ENCODE results near the gene RNF135. TPM values are rescaled to one million over a fixed set of nuclear protein-coding genes. Genes with fewer than 3 reads are reported as not detected.
"Not testable (repeated sequence)": the region's sequence is repeated elsewhere in the genome, so short reads cannot be mapped to it uniquely, and the experiment has no call there.

RNF135 gene
- polyA plus RNA-seq, 1 donor (not counting 4 experiments of a cell fraction or from before 2014, with no cell fraction given): 13.6 TPM

DNA sequence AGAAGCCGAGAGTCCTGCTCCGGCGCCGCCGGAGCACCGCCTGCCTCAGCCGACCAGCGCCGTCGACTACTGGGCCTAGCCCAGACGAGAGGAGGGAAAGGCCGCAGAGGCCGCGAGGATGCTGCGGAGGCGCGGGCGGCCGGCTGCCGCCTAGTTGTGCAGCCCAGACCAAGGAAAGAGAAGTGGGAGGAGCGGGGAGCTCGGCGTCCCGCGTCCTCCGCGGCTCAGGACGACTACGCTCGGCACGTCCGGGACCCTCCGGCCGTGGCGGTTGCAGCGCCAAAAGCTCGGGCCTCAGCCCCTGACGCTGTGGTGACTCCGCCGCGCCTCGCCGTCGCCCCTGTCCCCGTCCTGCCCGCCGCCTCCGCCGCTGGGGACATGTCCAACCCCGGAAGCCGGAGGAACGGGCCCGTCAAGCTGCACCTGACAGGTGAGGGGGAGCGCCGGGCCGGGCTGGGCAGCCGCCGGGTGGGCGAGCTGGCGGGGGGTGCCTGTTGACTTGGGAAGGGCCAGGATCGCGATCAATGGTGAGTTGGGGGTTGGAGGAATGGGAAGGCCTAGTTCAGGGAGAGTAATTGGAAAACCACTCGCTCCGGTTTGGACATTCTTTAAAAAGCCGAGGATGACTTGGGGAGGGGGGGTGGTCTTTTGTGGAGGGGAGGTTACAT lies 37.7 kb downstream of the RNF135 start:
- H3K4me2 ChIP-seq (ENCODE audit: control insufficient read depth, extremely low read depth, insufficient read depth, low read depth, low read length): peak overlapping the region; percentile 66
- no peaks in the 10 kb centered on the region for H3K9me3 ChIP-seq (ENCODE audit: control insufficient read depth, low read depth, low read length)
- no peaks in the 10 kb centered on the region for H3K79me2 ChIP-seq (ENCODE audit: control insufficient read depth, insufficient read depth, low read length)
- H3K27ac ChIP-seq (ENCODE audit: control insufficient read depth, insufficient read depth, low read length): no peak overlapping the region
- no peaks in the 10 kb centered on the region for H3K9me1 ChIP-seq (ENCODE audit: control insufficient read depth, extremely low read depth, insufficient read depth, low read length)
- no peaks in the 10 kb centered on the region for H4K20me1 ChIP-seq (ENCODE audit: control insufficient read depth, extremely low read depth, insufficient read depth, low read length)
- H3K36me3 ChIP-seq (ENCODE audit: control insufficient read depth in 2 of 2, extremely low read depth in 1 of 2, insufficient read depth in 2 of 2, low read length in 2 of 2): peaks cover 0 to 2% of the 10 kb centered on the region in 2 experiments
- peak overlapping the region; percentile 46 for H2AFZ ChIP-seq (ENCODE audit: control insufficient read depth, low read length)
- DNase-seq (ENCODE audit: low read depth, low spot score): no peak
- no peaks in the 10 kb centered on the region for H3K27me3 ChIP-seq (ENCODE audit: control insufficient read depth, extremely low read depth, insufficient read depth, low read length)
- H3K4me1 ChIP-seq (ENCODE audit: control insufficient read depth, extremely low read depth, insufficient read depth, low read length): peaks cover 5% of the 10 kb centered on the region
- dilution Hi-C loops (cut with MboI; ENCODE audit: extremely low pct_ligation_motif_present, low sequenced_read_pairs): no loop called here
- H3K4me3 ChIP-seq (ENCODE audit: control insufficient read depth in 2 of 3, extremely low read depth in 1 of 3, insufficient read depth in 2 of 3, low read depth in 1 of 3, low read length in 3 of 3): peak overlapping the region; percentile 40 to 74 (median 70)
- TF ChIP-seq EZH2 (IDR thresholded peaks at IDR 0.05; ENCODE audit: low read length): no peak
- TF ChIP-seq, protein P1, sequence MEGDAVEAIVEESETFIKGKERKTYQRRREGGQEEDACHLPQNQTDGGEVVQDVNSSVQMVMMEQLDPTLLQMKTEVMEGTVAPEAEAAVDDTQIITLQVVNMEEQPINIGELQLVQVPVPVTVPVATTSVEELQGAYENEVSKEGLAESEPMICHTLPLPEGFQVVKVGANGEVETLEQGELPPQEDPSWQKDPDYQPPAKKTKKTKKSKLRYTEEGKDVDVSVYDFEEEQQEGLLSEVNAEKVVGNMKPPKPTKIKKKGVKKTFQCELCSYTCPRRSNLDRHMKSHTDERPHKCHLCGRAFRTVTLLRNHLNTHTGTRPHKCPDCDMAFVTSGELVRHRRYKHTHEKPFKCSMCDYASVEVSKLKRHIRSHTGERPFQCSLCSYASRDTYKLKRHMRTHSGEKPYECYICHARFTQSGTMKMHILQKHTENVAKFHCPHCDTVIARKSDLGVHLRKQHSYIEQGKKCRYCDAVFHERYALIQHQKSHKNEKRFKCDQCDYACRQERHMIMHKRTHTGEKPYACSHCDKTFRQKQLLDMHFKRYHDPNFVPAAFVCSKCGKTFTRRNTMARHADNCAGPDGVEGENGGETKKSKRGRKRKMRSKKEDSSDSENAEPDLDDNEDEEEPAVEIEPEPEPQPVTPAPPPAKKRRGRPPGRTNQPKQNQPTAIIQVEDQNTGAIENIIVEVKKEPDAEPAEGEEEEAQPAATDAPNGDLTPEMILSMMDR (optimal IDR thresholded peaks at IDR 0.05 in 1 of 3, IDR thresholded peaks at IDR 0.05 in 1 of 3, conservative IDR thresholded peaks at IDR 0.05 in 1 of 3; ENCODE audit: extremely low read depth in 1 of 3, insufficient read depth in 2 of 3, low read length in 3 of 3): no peak
- FAIRE-seq: no peak
- H3K9ac ChIP-seq (ENCODE audit: control insufficient read depth, extremely low read depth, insufficient read depth, low read length): peak overlapping the region; percentile 71

DNA sequence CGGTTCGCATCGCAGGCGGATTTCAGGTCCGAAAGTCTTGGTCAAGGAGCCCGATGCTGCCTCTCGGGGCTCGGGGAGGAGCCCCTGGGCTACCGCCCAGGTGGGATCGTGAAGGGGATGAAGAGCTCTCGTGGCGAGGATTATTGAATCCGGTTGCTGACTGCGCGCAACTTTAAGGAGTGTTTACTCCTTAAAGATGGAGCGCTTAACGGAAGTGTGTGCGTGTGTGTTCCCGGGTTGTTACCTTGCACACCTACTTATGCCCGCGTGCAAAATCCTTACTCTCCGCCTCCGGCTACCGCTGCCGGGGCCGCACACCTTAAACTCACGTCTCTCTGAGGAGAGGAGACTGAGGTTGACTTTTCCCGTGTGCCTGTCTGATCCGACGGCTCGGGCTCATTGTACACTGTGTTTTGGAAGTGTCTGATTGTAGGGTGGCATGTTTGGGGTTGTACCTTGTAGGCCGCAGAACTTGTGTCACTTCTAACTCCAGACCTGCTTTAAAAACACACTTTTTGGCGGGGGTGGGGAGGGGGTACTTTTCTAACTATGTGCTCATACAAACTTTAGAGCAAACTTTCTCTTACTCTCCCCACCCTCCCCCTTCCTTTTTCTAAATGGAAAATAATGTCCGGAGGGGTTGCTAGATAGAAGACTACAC lies 38.3 kb downstream of the RNF135 start:
- H3K9ac ChIP-seq (ENCODE audit: control insufficient read depth, extremely low read depth, insufficient read depth, low read length): peak overlapping the region; percentile 71
- H3K4me1 ChIP-seq (ENCODE audit: control insufficient read depth, extremely low read depth, insufficient read depth, low read length); dilution Hi-C loops (cut with MboI; ENCODE audit: extremely low pct_ligation_motif_present, low sequenced_read_pairs); H4K20me1 ChIP-seq (ENCODE audit: control insufficient read depth, extremely low read depth, insufficient read depth, low read length); FAIRE-seq; DNase-seq (ENCODE audit: low read depth, low spot score); H3K27me3 ChIP-seq (ENCODE audit: control insufficient read depth, extremely low read depth, insufficient read depth, low read length); H3K9me3 ChIP-seq (ENCODE audit: control insufficient read depth, low read depth, low read length); H3K27ac ChIP-seq (ENCODE audit: control insufficient read depth, insufficient read depth, low read length); H3K36me3 ChIP-seq (ENCODE audit: control insufficient read depth in 2 of 2, extremely low read depth in 1 of 2, insufficient read depth in 2 of 2, low read length in 2 of 2); H3K79me2 ChIP-seq (ENCODE audit: control insufficient read depth, insufficient read depth, low read length); H3K9me1 ChIP-seq (ENCODE audit: control insufficient read depth, extremely low read depth, insufficient read depth, low read length): not testable (repeated sequence)
- peak overlapping the region; percentile 46 for H2AFZ ChIP-seq (ENCODE audit: control insufficient read depth, low read length)
- peak overlapping the region; percentile 66 for H3K4me2 ChIP-seq (ENCODE audit: control insufficient read depth, extremely low read depth, insufficient read depth, low read depth, low read length)
- peak overlapping the region; percentile 40 to 74 (median 70) for H3K4me3 ChIP-seq (ENCODE audit: control insufficient read depth in 2 of 3, extremely low read depth in 1 of 3, insufficient read depth in 2 of 3, low read depth in 1 of 3, low read length in 3 of 3)

DNA sequence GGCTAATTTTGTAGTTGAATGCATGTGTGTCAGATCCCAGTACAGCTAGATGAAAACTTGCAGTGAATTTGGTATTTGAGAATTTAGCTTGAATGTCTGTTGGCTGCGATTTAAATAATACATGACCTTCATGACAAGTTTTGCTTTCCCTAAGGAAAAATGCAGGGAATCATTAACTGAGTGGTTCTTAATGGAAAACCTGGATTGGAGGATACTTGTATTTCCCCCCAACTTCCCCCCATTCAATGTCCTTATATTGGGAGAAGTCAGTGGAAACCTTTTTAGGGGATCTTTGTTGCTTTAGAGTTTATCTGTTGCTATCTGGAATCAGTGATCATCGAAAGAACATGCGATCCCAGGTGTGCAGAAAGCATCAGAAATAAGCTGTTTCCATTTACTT lies 39.2 kb downstream of the RNF135 start:
- H3K27ac ChIP-seq (ENCODE audit: control insufficient read depth, insufficient read depth, low read length); H3K36me3 ChIP-seq (ENCODE audit: control insufficient read depth in 2 of 2, extremely low read depth in 1 of 2, insufficient read depth in 2 of 2, low read length in 2 of 2); H3K4me1 ChIP-seq (ENCODE audit: control insufficient read depth, extremely low read depth, insufficient read depth, low read length); H3K9me1 ChIP-seq (ENCODE audit: control insufficient read depth, extremely low read depth, insufficient read depth, low read length); DNase-seq (ENCODE audit: low read depth, low spot score); H2AFZ ChIP-seq (ENCODE audit: control insufficient read depth, low read length); H3K27me3 ChIP-seq (ENCODE audit: control insufficient read depth, extremely low read depth, insufficient read depth, low read length); H3K79me2 ChIP-seq (ENCODE audit: control insufficient read depth, insufficient read depth, low read length); H3K9me3 ChIP-seq (ENCODE audit: control insufficient read depth, low read depth, low read length); dilution Hi-C loops (cut with MboI; ENCODE audit: extremely low pct_ligation_motif_present, low sequenced_read_pairs); H3K9ac ChIP-seq (ENCODE audit: control insufficient read depth, extremely low read depth, insufficient read depth, low read length); H4K20me1 ChIP-seq (ENCODE audit: control insufficient read depth, extremely low read depth, insufficient read depth, low read length): not testable (repeated sequence)
- H3K4me3 ChIP-seq (ENCODE audit: control insufficient read depth in 2 of 3, extremely low read depth in 1 of 3, insufficient read depth in 2 of 3, low read depth in 1 of 3, low read length in 3 of 3): peak overlapping the region in 1 of 3 experiments; percentile 49
- H3K4me2 ChIP-seq (ENCODE audit: control insufficient read depth, extremely low read depth, insufficient read depth, low read depth, low read length): peak overlapping the region; percentile 58
- FAIRE-seq: peak; percentile 63
